Measurements from ENCODE around the gene PLPPR3.
A peak's percentile ranks its signal among the peaks of the same experiment; 100 is the strongest.

The PLPPR3 gene

GRCh38 chr19:805166-805551 lies 16.6 kb downstream of the PLPPR3 start:
- peaks cover 23% of the 10 kb centered on the region for H3K4me1 ChIP-seq (ENCODE audit: insufficient read depth, low read length)
- ATAC-seq (ENCODE audit: insufficient read depth, low read depth) (no peak), DNase-seq (no peak)
- H3K9ac ChIP-seq (ENCODE audit: low read depth, low read length), result no peak overlapping the region
- H2AFZ ChIP-seq (ENCODE audit: low read depth, low read length), result no peak overlapping the region
- no peaks in the 10 kb centered on the region for H3K9me3 ChIP-seq (ENCODE audit: insufficient read depth, low read length, severe bottlenecking)
- H3K27ac ChIP-seq (ENCODE audit: low read length), result no peak overlapping the region
- H3K4me3 ChIP-seq (ENCODE audit: low read depth in 1 of 2, low read length in 2 of 2), result no peak overlapping the region
- peaks cover 96% of the 10 kb centered on the region for H3K79me2 ChIP-seq (ENCODE audit: insufficient read depth, low read length)
- TF ChIP-seq CTCF (IDR thresholded peaks at IDR 0.05; ENCODE audit: borderline replicate concordance, extremely low read depth, low read length, poor library complexity, severe bottlenecking) (peak; percentile 23), EZH2 (IDR thresholded peaks at IDR 0.05; ENCODE audit: borderline replicate concordance, low read depth, low read length, severe bottlenecking) (no peak)
- H3K27me3 ChIP-seq (ENCODE audit: insufficient read depth, low read length, poor library complexity), result no peaks in the 10 kb centered on the region
- H3K4me2 ChIP-seq (ENCODE audit: insufficient read depth, low read length), result no peak overlapping the region
- peaks cover 98% of the 10 kb centered on the region for H4K20me1 ChIP-seq (ENCODE audit: insufficient read depth, low read length)
- peaks cover 99% of the 10 kb centered on the region for H3K36me3 ChIP-seq (ENCODE audit: insufficient read depth, low read length)

- no peaks in the 10 kb centered on the region for H3K9me3 ChIP-seq (ENCODE audit: insufficient read depth, low read length, severe bottlenecking)
- H2AFZ ChIP-seq (ENCODE audit: low read depth, low read length), result no peak overlapping the region
- no peak overlapping the region for H3K9ac ChIP-seq (ENCODE audit: low read depth, low read length)
- no peaks in the 10 kb centered on the region for H3K27me3 ChIP-seq (ENCODE audit: insufficient read depth, low read length, poor library complexity)
- no peak overlapping the region for H3K27ac ChIP-seq (ENCODE audit: low read length)
- H3K36me3 ChIP-seq (ENCODE audit: insufficient read depth, low read length), result peaks cover 99% of the 10 kb centered on the region
- DNase-seq (no peak), ATAC-seq (ENCODE audit: insufficient read depth, low read depth) (no peak)
- no peak overlapping the region for H3K4me2 ChIP-seq (ENCODE audit: insufficient read depth, low read length)
- H3K4me3 ChIP-seq (ENCODE audit: low read depth in 1 of 2, low read length in 2 of 2), result no peak overlapping the region
- no peak for TF ChIP-seq CTCF (IDR thresholded peaks at IDR 0.05; ENCODE audit: borderline replicate concordance, extremely low read depth, low read length, poor library complexity, severe bottlenecking)
- no peak for TF ChIP-seq EZH2 (IDR thresholded peaks at IDR 0.05; ENCODE audit: borderline replicate concordance, low read depth, low read length, severe bottlenecking)
- peaks cover 97% of the 10 kb centered on the region for H3K79me2 ChIP-seq (ENCODE audit: insufficient read depth, low read length)
- peaks cover 29% of the 10 kb centered on the region for H3K4me1 ChIP-seq (ENCODE audit: insufficient read depth, low read length)
- H4K20me1 ChIP-seq (ENCODE audit: insufficient read depth, low read length), result peaks cover 98% of the 10 kb centered on the region
Measured at GRCh38 chr19:804419-805165, 17.2 kb downstream of the PLPPR3 start.

- Histone ChIP-seq H3K9ac (ENCODE audit: low read depth, low read length) (no peak overlapping the region), H4K20me1 (ENCODE audit: insufficient read depth, low read length) (peaks cover 99% of the 10 kb centered on the region), H3K27ac (ENCODE audit: low read length) (no peak overlapping the region), H3K27me3 (ENCODE audit: insufficient read depth, low read length, poor library complexity) (no peaks in the 10 kb centered on the region), H3K4me1 (ENCODE audit: insufficient read depth, low read length) (peaks cover 36% of the 10 kb centered on the region), H3K4me2 (ENCODE audit: insufficient read depth, low read length) (no peak overlapping the region), H3K36me3 (ENCODE audit: insufficient read depth, low read length) (peaks cover 99% of the 10 kb centered on the region), H3K4me3 (ENCODE audit: low read depth in 1 of 2, low read length in 2 of 2) (no peak overlapping the region), H2AFZ (ENCODE audit: low read depth, low read length) (no peak overlapping the region), H3K9me3 (ENCODE audit: insufficient read depth, low read length, severe bottlenecking) (no peaks in the 10 kb centered on the region), H3K79me2 (ENCODE audit: insufficient read depth, low read length) (peaks cover 99% of the 10 kb centered on the region)
- no peak for ATAC-seq (ENCODE audit: insufficient read depth, low read depth)
- TF ChIP-seq CTCF (IDR thresholded peaks at IDR 0.05; ENCODE audit: borderline replicate concordance, extremely low read depth, low read length, poor library complexity, severe bottlenecking) (no peak), EZH2 (IDR thresholded peaks at IDR 0.05; ENCODE audit: borderline replicate concordance, low read depth, low read length, severe bottlenecking) (no peak)
- DNase-seq, result no peak
Measured at GRCh38 chr19:803686-804418, 17.9 kb downstream of the PLPPR3 start.
